Activated B cell treated with CpG ODN at 0.5 μM for 24 hours (primary cell): ENCODE data around the gene SLC6A4. TPM values are rescaled to one million over a fixed set of nuclear protein-coding genes. Genes with fewer than 3 reads are reported as not detected.

Source experiments
- ATAC-seq: fragments of 200-7000 bp; cut with Tn5 transposase; one replicate; pipeline ENCODE4 v1.10.0; 2021; ENCODE audit warnings: low read depth, mild to moderate bottlenecking, moderate library complexity
- CTCF ChIA-PET: fragments of 350-600 bp; sonication (Branson Sonifier 250); formaldehyde crosslinking; loops from one replicate; lab custom pipeline; 2021; ENCODE audit warnings: antibody characterized with exemption; lab: Charles Lee
- POLR2A ChIA-PET: fragments of 350-600 bp; sonication (Branson Sonifier 250); formaldehyde crosslinking; loops from one replicate; lab custom pipeline; 2021; ENCODE audit warnings: antibody characterized with exemption; lab: Charles Lee
- DNase-seq: peaks from one replicate; pipeline ENCODE4 v3.0.0; 2022
- H3K27ac Mint-ChIP-seq: one replicate; pipeline ENCODE4 v1.8.0; 2020; ENCODE audit warnings: mixed read lengths
- H3K27me3 Mint-ChIP-seq: one replicate; pipeline ENCODE4 v1.8.0; 2021; ENCODE audit warnings: mixed read lengths
- H3K36me3 Mint-ChIP-seq: one replicate; pipeline ENCODE4 v1.8.0; 2021; ENCODE audit warnings: low read depth, mixed read lengths
- H3K4me1 Mint-ChIP-seq: one replicate; pipeline ENCODE4 v1.8.0; 2021; ENCODE audit warnings: mixed read lengths
- H3K4me3 Mint-ChIP-seq: one replicate; pipeline ENCODE4 v1.8.0; 2020; ENCODE audit warnings: mild to moderate bottlenecking, mixed read lengths
- H3K9me3 Mint-ChIP-seq: one replicate; pipeline ENCODE4 v1.8.0; 2020; ENCODE audit warnings: mixed read lengths
- intact Hi-C: fragments of 100-400 bp; cut with micrococcal nuclease; formaldehyde crosslinking; loops from one replicate; pipeline ENCODE4 v1.15.1; 2024
- total RNA-seq: library from RNA; stranded (reverse); gene quantifications from 2 replicates; pipeline ENCODE4 v1.2.3, GENCODE V29; 2022
- TF ChIP-seq, protein P1 (sequence below): fragments of 200-600 bp; IDR thresholded peaks from one replicate; pipeline ENCODE4 v1.8.0; 2022; ENCODE audit warnings: antibody characterized with exemption, mild to moderate bottlenecking

Gene SLC6A4
- total RNA-seq, 1 donor from 2014 or later, result not detected

DNA sequence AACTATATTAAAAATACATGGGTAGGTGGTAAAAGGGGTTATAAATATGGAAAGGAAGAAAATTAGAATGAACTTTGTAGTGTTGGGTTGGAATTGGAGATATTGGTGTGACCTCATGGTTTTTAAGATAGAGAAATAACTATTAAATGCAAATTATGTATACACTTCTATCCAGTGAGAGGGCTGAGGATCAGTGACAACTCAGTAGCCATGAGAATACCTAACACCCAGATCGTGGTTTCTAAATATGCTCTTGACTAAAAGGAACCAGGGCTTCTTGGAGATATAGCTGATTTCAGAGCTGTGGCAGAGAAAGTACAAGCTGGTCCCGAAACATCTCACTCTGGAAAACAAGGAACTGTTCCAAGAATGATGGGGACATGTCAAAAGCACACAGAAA is 44.4 kb downstream of the SLC6A4 start:
- peaks cover 6% of the 10 kb centered on the region for H3K36me3 Mint-ChIP-seq
- H3K4me3 Mint-ChIP-seq, result no peak overlapping the region
- no peaks in the 10 kb centered on the region for H3K9me3 Mint-ChIP-seq
- intact Hi-C loops, result no loop called here
- H3K4me1 Mint-ChIP-seq, result no peaks in the 10 kb centered on the region
- ATAC-seq (no peak), DNase-seq (no peak)
- no peak overlapping the region for H3K27ac Mint-ChIP-seq
- ChIA-PET CTCF (no interaction called here), POLR2A (interaction anchor here (0.6 kb wide), 1 partner anchor 84 kb away, joined by 3 read pairs; no protein-coding TSS in a partner anchor)
- TF ChIP-seq, protein P1, sequence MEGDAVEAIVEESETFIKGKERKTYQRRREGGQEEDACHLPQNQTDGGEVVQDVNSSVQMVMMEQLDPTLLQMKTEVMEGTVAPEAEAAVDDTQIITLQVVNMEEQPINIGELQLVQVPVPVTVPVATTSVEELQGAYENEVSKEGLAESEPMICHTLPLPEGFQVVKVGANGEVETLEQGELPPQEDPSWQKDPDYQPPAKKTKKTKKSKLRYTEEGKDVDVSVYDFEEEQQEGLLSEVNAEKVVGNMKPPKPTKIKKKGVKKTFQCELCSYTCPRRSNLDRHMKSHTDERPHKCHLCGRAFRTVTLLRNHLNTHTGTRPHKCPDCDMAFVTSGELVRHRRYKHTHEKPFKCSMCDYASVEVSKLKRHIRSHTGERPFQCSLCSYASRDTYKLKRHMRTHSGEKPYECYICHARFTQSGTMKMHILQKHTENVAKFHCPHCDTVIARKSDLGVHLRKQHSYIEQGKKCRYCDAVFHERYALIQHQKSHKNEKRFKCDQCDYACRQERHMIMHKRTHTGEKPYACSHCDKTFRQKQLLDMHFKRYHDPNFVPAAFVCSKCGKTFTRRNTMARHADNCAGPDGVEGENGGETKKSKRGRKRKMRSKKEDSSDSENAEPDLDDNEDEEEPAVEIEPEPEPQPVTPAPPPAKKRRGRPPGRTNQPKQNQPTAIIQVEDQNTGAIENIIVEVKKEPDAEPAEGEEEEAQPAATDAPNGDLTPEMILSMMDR, result no peak
- H3K27me3 Mint-ChIP-seq, result no peaks in the 10 kb centered on the region

DNA sequence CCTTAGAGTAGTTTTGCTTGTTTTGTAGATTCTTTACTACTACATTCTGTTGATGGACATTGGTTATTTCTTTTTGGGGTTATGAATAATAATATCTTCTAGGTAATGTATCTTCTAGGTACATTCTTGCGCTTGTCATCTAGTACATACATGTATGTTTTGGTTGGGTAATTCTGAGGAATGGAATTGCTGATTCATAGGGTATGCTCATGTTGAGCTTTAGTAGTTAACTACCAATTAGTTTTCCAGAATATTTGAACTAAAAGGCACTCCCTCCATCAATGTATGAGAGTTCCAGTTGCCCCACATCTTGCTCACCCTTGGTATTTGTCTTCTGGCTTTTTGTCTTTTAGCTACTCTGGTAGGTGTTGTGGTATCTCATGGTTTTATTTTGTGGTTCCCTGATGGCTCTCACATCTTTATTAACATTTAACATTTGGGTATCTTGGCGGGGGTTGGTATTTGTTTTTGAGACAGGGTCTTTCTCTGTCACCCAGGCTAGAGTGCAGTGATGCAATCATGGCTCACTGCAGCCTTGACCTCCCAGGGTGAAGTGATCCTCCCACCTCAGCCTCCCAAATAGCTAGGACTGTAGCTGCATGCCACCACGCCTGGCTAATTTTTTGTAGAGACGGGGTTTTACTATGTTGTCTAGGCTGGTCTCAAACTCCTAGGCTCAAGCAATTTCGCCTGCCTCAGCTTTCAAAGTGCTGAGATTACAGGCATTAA is 47.1 kb downstream of the SLC6A4 start:
- CTCF ChIA-PET, result interaction anchor here (0.6 to 1.2 kb wide), 4 partner anchors 14 to 503 kb away, joined by 3 to 5 read pairs (median 3); no protein-coding TSS in a partner anchor
- H3K9me3 Mint-ChIP-seq, result no peaks in the 10 kb centered on the region
- POLR2A ChIA-PET, result no interaction called here
- no peak overlapping the region for H3K4me3 Mint-ChIP-seq
- peaks cover 29% of the 10 kb centered on the region for H3K36me3 Mint-ChIP-seq
- no peak overlapping the region for H3K27ac Mint-ChIP-seq
- TF ChIP-seq, protein P1, result no peak
- DNase-seq (no peak), ATAC-seq (no peak)
- intact Hi-C loops, result no loop called here
- H3K27me3 Mint-ChIP-seq, result no peaks in the 10 kb centered on the region
- no peaks in the 10 kb centered on the region for H3K4me1 Mint-ChIP-seq

DNA sequence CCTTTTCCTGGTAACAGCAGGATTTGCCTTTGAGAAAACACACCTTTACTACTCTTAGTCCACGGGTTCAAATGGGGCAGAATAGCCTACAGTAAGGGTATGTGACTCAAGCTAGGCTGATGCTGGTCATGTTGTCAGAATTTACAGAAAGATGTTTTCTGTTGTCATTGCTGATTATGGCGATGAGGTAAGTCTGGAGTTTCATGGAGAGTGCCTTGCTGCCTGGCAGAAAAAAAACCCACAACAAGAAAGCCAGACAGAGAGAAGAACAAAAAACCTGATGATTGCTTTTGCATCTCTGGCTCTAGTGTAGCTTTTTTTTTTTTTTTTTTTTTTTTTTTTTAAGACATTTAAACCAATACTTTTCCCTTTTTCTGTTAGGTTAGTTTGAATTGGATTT is 47.9 kb downstream of the SLC6A4 start:
- intact Hi-C loops, result no loop called here

DNA sequence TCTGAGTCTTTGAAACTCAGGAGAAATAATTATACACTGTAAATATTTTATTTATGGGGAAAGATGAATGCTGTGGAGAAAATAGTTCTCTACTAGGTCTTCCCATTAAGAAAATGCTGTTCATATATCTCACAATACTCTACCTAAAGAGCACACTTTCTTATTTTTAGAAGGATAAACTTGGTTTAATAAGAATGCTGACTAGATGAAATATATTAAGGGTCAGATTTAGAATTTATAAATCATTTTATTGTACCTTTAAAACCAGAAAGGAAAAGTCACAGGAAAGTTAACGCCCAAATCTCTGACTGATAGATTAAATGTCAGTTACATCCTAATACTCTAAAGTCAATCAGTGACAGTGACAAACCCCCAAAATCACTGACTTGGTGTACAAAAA is 48.7 kb downstream of the SLC6A4 start:
- H3K36me3 Mint-ChIP-seq, result peaks cover 38% of the 10 kb centered on the region
- no peaks in the 10 kb centered on the region for H3K4me1 Mint-ChIP-seq
- ATAC-seq, result no peak
- POLR2A ChIA-PET, result no interaction called here
- no peaks in the 10 kb centered on the region for H3K27me3 Mint-ChIP-seq
- intact Hi-C loops, result no loop called here
- H3K27ac Mint-ChIP-seq, result no peak overlapping the region
- CTCF ChIA-PET, result interaction anchor here (0.6 kb wide), 1 partner anchor 212 kb away, joined by 3 read pairs; no protein-coding TSS in a partner anchor
- H3K9me3 Mint-ChIP-seq, result no peaks in the 10 kb centered on the region
- DNase-seq, result no peak
- H3K4me3 Mint-ChIP-seq, result no peak overlapping the region
- TF ChIP-seq, protein P1, result no peak

More for the DNA sequence above, 47.9 kb downstream of the SLC6A4 start:
- ATAC-seq, result no peak
- no peaks in the 10 kb centered on the region for H3K9me3 Mint-ChIP-seq
- peaks cover 35% of the 10 kb centered on the region for H3K36me3 Mint-ChIP-seq
- no peaks in the 10 kb centered on the region for H3K27me3 Mint-ChIP-seq
- H3K4me1 Mint-ChIP-seq, result no peaks in the 10 kb centered on the region
- no peak overlapping the region for H3K4me3 Mint-ChIP-seq
- DNase-seq, result no peak
- ChIA-PET POLR2A (interaction anchor here (0.6 kb wide), 1 partner anchor 97 kb away, joined by 6 read pairs; no protein-coding TSS in a partner anchor), CTCF (interaction anchor here (1.0 to 1.2 kb wide), 3 partner anchors 14 to 83 kb away, joined by 3 to 5 read pairs (median 3); no protein-coding TSS in a partner anchor)
- no peak overlapping the region for H3K27ac Mint-ChIP-seq
- TF ChIP-seq, protein P1, result no peak

DNA sequence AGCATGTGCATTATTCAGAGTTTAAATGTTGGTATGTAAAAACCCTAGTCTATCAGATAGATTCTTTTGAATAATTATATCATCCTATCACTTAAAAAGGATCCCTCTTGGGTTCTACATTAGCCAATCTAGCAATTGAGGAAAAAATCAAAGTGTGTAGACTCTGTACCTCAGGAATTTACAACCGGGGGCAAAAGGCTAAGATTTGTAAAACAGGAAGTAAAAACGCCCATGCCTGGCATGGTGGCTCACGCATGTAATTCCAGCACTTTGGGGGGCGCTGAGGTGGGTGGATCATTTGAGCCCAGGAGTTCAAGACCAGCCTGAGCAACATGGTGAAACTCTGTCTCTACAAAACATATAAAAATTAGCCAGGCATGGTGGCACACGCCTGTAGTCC is 58.6 kb downstream of the SLC6A4 start:
- H3K27me3 Mint-ChIP-seq, result no peaks in the 10 kb centered on the region
- ATAC-seq, result no peak
- CTCF ChIA-PET, result no interaction called here
- DNase-seq, result no peak
- POLR2A ChIA-PET, result no interaction called here
- peaks cover 75% of the 10 kb centered on the region for H3K36me3 Mint-ChIP-seq
- no peak overlapping the region for H3K27ac Mint-ChIP-seq
- no peaks in the 10 kb centered on the region for H3K9me3 Mint-ChIP-seq
- no peak overlapping the region for H3K4me3 Mint-ChIP-seq
- intact Hi-C loops, result no loop called here
- TF ChIP-seq, protein P1, result no peak
- H3K4me1 Mint-ChIP-seq, result no peaks in the 10 kb centered on the region
